Ishikawa (cell line): ENCODE measurements around the gene IGLL5.

Experiments
- CEBPB ChIP-seq: IDR thresholded peaks from 2 replicates; pipeline ENCODE4 v1.6.1; 2012
- CREB1 ChIP-seq: IDR thresholded peaks from 2 replicates; pipeline ENCODE4 v1.6.1; 2012; ENCODE audit warnings: low read depth
- EGR1 ChIP-seq: IDR thresholded peaks from 2 replicates; pipeline ENCODE4 v1.6.1; 2012
- EP300 ChIP-seq: IDR thresholded peaks from 2 replicates; pipeline ENCODE4 v1.6.1; 2012; ENCODE audit warnings: borderline replicate concordance
- FOXM1 ChIP-seq: IDR thresholded peaks from 2 replicates; pipeline ENCODE4 v1.6.1; 2012; ENCODE audit warnings: low read depth, borderline replicate concordance
- MAX ChIP-seq: IDR thresholded peaks from 2 replicates; pipeline ENCODE4 v1.6.1; 2012
- NFIC ChIP-seq: IDR thresholded peaks from 2 replicates; pipeline ENCODE4 v1.6.1; 2012
- RAD21 ChIP-seq: IDR thresholded peaks from 2 replicates; pipeline ENCODE4 v1.6.1; 2012; ENCODE audit warnings: low read depth
- REST ChIP-seq: IDR thresholded peaks from 2 replicates; pipeline ENCODE4 v1.6.1; 2012; ENCODE audit warnings: low read depth, mild to moderate bottlenecking
- TAF1 ChIP-seq: IDR thresholded peaks from 2 replicates; pipeline ENCODE4 v1.6.1; 2012; ENCODE audit warnings: low read depth, mild to moderate bottlenecking
- TCF12 ChIP-seq: IDR thresholded peaks from 2 replicates; pipeline ENCODE4 v1.6.1; 2012; ENCODE audit warnings: low read depth
- TEAD4 ChIP-seq: IDR thresholded peaks from 2 replicates; pipeline ENCODE4 v1.6.1; 2012
- USF1 ChIP-seq: IDR thresholded peaks from 2 replicates; pipeline ENCODE4 v1.6.1; 2012
- YY1 ChIP-seq: IDR thresholded peaks from 2 replicates; pipeline ENCODE4 v1.6.1; 2012; ENCODE audit warnings: low read depth
- ZBTB7A ChIP-seq: IDR thresholded peaks from 2 replicates; pipeline ENCODE4 v1.6.1; 2012; ENCODE audit warnings: low read depth

Gene IGLL5

GRCh38 chr22:22943521-22944267 lies 56.1 kb downstream of the IGLL5 start:
- no peak for TF ChIP-seq REST
- TF ChIP-seq TAF1 = no peak
- no peak for TF ChIP-seq USF1
- TF ChIP-seq ZBTB7A = no peak
- no peak for TF ChIP-seq MAX
- no peak for TF ChIP-seq FOXM1
- TF ChIP-seq EGR1 = no peak
- TF ChIP-seq CEBPB = no peak
- TF ChIP-seq RAD21 = no peak
- TF ChIP-seq EP300 = no peak
- TF ChIP-seq TEAD4 = no peak
- no peak for TF ChIP-seq NFIC
- TF ChIP-seq YY1 = no peak
- TF ChIP-seq CREB1 = no peak
- TF ChIP-seq TCF12 = no peak

GRCh38 chr22:22944268-22944985 lies 56.8 kb downstream of the IGLL5 start:
- TF ChIP-seq NFIC = no peak
- TF ChIP-seq USF1 = no peak
- TF ChIP-seq MAX = no peak
- TF ChIP-seq TAF1 = no peak
- TF ChIP-seq ZBTB7A = no peak
- TF ChIP-seq REST = no peak
- TF ChIP-seq CEBPB = no peak

- no peak for TF ChIP-seq RAD21
- TF ChIP-seq YY1 = no peak
Measured at GRCh38 chr22:22945195-22945594, 57.6 kb downstream of the IGLL5 start.
